ENCODE results near the gene CXCL6.

GRCh38 chr4:73821325-73821724 lies 15.2 kb upstream of the CXCL6 start:
- no peak for TF ChIP-seq CTCF (conservative IDR thresholded peaks at IDR 0.05)
- TF ChIP-seq ZFX (IDR thresholded peaks at IDR 0.05), result no peak

Data from C4-2B (cell line).